Natural killer cell (primary cell): ENCODE data around the gene HYOU1. TPM values are rescaled to one million over a fixed set of nuclear protein-coding genes. Genes with fewer than 3 reads are reported as not detected.
A peak's percentile ranks its signal among the peaks of the same experiment; 100 is the strongest.

Experiments used
- ATAC-seq, 3 donors: fragments of 150-1000 bp in 2 of 3; fragments of 200-7000 bp in 1 of 3; cut with Tn5 transposase; 1 replicate in 1 of 3; 2 replicates in 2 of 3; pipeline ENCODE4 v1.10.0; 2021; ENCODE audit warnings: mild to moderate bottlenecking in 2 of 3, moderate library complexity in 2 of 3
- DNase-seq, 2 donors: peaks; one replicate each; pipeline versions ENCODE4 v3.0.0 to v3.0.0-alpha.2; 2013 to 2021; ENCODE audit warnings: mixed read lengths in 1 of 2
- H3K27ac ChIP-seq: one replicate; pipeline ENCODE4 v1.5.1; 2013; ENCODE audit warnings: mild to moderate bottlenecking, low read length
- H3K27me3 ChIP-seq: one replicate; pipeline ENCODE4 v1.6.1; 2013; ENCODE audit warnings: low read length; ENCODE audit not compliant: control insufficient read depth, insufficient read depth
- H3K36me3 ChIP-seq: one replicate; pipeline ENCODE4 v1.6.1; 2013; ENCODE audit warnings: low read length; ENCODE audit not compliant: control insufficient read depth, insufficient read depth
- H3K4me1 ChIP-seq: one replicate; pipeline ENCODE4 v1.6.1; 2013; ENCODE audit warnings: low read length; ENCODE audit not compliant: control insufficient read depth, insufficient read depth
- H3K4me3 ChIP-seq: one replicate; pipeline ENCODE4 v1.5.1; 2013; ENCODE audit warnings: low read length
- H3K9me3 ChIP-seq: one replicate; pipeline ENCODE4 v1.6.1; 2013; ENCODE audit warnings: low read length; ENCODE audit not compliant: control insufficient read depth, insufficient read depth
- H3K27ac Mint-ChIP-seq, 2 donors: one replicate each; pipeline ENCODE4 v1.8.0; 2022; ENCODE audit warnings: mild to moderate bottlenecking in 2 of 2, mixed read lengths in 2 of 2, moderate library complexity in 1 of 2
- H3K27me3 Mint-ChIP-seq, 2 donors: one replicate each; pipeline ENCODE4 v1.8.0; 2022; ENCODE audit warnings: low read depth in 2 of 2, mixed read lengths in 2 of 2
- H3K36me3 Mint-ChIP-seq: one replicate; pipeline ENCODE4 v1.8.0; 2022; ENCODE audit warnings: mixed read lengths
- H3K4me1 Mint-ChIP-seq, 2 donors: one replicate each; pipeline ENCODE4 v1.8.0; 2022; ENCODE audit warnings: mixed read lengths in 2 of 2
- H3K4me3 Mint-ChIP-seq: one replicate; pipeline ENCODE4 v1.8.0; 2022; ENCODE audit warnings: mild to moderate bottlenecking, moderate library complexity, mixed read lengths
- H3K9me3 Mint-ChIP-seq, 2 donors: one replicate each; pipeline ENCODE4 v1.8.0; 2022; ENCODE audit warnings: mixed read lengths in 2 of 2
- WGBS: methylation state at CpG from one replicate; pipeline ENCODE4 v1.1.7; 2013; ENCODE audit warnings: missing lambda C conversion rate; ENCODE audit not compliant: insufficient coverage; 5-methylcytosine and 5-hydroxymethylcytosine counted together
- intact Hi-C: fragments of 100-400 bp; cut with micrococcal nuclease; formaldehyde crosslinking; loops from one replicate; pipeline ENCODE4 v1.14.2; 2022
- total RNA-seq, 4 donors: library from RNA; stranded (reverse); fragments of 120-200 nt in 1 of 4; gene quantifications; one replicate each; pipeline versions ENCODE4 v1.2.3 to v1.2.4, GENCODE V29; 2013 to 2022
- TF ChIP-seq, protein P1 (sequence below): fragments of 200-600 bp; IDR thresholded peaks from one replicate; pipeline ENCODE4 v1.8.0; 2022; ENCODE audit warnings: antibody characterized with exemption

The HYOU1 gene
- total RNA-seq, 3 donors from 2014 or later (not counting 1 experiment from before 2014, with no cell fraction given), result 114 to 146 (median 123) TPM

DNA sequence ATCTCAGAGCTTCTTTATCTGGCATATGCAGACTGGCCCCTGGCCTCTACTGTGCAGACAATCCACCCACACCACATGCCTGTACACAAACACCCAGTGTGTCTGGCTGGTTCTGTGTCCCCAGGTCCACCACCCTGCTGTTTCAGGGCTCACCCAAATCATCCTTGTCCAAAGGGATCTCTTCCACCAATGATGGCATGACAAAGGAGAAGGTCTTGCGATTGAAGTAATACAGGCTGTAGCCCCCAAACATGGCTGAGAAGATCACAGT is 28.0 kb downstream of the HYOU1 start:
- no peak for DNase-seq
- intact Hi-C loops, result no loop called here
- no peaks in the 10 kb centered on the region for H3K9me3 ChIP-seq
- Mint-ChIP-seq H3K9me3 (no peaks in the 10 kb centered on the region), H3K4me1 (peaks cover 6 to 21% of the 10 kb centered on the region in 2 donors), H3K4me3 (peak overlapping the region; percentile 9), H3K36me3 (no peaks in the 10 kb centered on the region), H3K27me3 (no peaks in the 10 kb centered on the region), H3K27ac (peak overlapping the region in 1 of 2 donors; percentile 85)
- no peak overlapping the region for H3K27ac ChIP-seq
- peaks cover 18% of the 10 kb centered on the region for H3K36me3 ChIP-seq
- no peak for ATAC-seq
- no peaks in the 10 kb centered on the region for H3K27me3 ChIP-seq
- peaks cover 13% of the 10 kb centered on the region for H3K4me1 ChIP-seq
- WGBS, result 100% methylated on average over 1 of the region's 1 CpG
- TF ChIP-seq, protein P1, sequence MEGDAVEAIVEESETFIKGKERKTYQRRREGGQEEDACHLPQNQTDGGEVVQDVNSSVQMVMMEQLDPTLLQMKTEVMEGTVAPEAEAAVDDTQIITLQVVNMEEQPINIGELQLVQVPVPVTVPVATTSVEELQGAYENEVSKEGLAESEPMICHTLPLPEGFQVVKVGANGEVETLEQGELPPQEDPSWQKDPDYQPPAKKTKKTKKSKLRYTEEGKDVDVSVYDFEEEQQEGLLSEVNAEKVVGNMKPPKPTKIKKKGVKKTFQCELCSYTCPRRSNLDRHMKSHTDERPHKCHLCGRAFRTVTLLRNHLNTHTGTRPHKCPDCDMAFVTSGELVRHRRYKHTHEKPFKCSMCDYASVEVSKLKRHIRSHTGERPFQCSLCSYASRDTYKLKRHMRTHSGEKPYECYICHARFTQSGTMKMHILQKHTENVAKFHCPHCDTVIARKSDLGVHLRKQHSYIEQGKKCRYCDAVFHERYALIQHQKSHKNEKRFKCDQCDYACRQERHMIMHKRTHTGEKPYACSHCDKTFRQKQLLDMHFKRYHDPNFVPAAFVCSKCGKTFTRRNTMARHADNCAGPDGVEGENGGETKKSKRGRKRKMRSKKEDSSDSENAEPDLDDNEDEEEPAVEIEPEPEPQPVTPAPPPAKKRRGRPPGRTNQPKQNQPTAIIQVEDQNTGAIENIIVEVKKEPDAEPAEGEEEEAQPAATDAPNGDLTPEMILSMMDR, result no peak
- H3K4me3 ChIP-seq, result no peak overlapping the region

DNA sequence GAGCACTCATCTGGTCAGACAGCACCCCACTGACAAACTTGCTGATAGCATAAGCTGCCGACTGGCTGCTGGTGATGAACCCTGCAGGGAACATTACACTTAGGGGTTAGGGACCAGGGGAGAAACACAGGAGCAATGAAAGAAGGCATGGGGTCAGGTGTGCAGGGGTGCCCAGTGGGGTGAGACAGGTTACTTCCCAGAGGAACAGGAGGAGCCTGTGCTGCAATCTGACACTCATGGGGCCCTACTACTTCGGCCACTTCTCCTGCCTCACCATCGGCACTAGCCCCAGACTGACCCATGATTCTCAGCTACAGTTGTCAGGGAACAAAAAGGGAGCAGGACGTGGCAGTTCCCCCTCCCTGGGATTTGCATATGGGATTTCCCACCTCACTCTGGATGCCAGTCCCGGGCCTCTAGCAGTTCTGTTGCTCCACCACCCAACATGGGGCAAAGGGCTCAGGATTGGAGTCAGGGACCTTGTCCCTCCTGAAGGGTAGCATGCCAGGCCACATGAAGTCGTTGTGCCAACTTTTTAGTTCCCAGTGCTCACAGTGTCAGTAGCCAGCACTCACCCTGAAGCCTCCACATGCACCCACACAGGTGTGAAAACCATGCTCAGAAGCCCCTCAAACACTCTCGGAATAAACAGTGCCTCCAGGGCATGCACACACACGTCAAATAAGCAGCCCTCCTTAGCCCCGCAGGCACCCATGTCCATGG is 28.5 kb downstream of the HYOU1 start:
- Mint-ChIP-seq H3K9me3 (no peaks in the 10 kb centered on the region), H3K27ac (peak overlapping the region in 1 of 2 donors; percentile 85), H3K4me1 (peaks cover 6 to 21% of the 10 kb centered on the region in 2 donors), H3K27me3 (no peaks in the 10 kb centered on the region), H3K4me3 (peak overlapping the region; percentile 9), H3K36me3 (peaks cover 4% of the 10 kb centered on the region)
- TF ChIP-seq, protein P1, result no peak
- ATAC-seq (no peak), DNase-seq (no peak)
- Histone ChIP-seq H3K36me3 (peaks cover 23% of the 10 kb centered on the region), H3K27me3 (no peaks in the 10 kb centered on the region), H3K27ac (no peak overlapping the region), H3K9me3 (no peaks in the 10 kb centered on the region), H3K4me1 (peaks cover 13% of the 10 kb centered on the region), H3K4me3 (no peak overlapping the region)
- 94% methylated on average over 9 of the region's 9 CpGs for WGBS
- intact Hi-C loops, result no loop called here

DNA sequence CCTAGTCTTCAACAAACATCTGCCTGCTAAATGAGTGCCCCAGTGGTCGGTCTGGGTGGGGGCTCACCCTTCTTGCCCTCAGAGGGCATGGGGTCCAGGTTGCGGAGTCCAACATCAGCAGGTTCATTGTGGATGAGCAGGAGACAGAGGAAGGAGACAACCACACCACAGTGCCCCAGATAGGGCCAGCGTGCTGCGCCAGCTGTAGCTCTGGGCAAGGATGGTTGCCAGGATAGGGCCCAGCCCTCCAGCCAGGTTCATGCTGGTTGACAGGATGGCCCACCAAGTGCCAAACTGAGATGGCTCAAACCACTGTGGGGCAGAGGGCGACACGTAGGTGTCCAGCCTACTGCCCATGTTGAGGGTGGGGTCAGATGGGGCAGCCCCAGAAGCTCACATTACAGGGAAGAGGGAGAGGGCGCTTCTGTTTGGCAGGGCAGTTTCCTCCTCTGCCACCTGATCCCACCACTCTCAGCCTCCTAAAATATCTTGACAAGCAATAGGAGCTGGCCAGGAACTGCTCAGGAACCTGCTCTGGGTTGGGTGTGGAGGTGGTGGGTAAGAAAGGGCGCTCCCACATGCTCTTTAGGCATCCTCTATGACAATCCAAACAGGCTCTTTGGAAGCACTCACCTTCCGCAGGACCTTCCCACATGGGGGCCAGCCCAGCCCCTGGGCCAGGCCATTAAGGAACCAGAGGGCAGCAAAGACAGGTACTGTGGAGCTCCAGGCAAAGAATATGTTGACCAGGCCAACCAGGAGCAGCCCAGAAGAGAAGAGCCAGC is 29.3 kb downstream of the HYOU1 start:
- intact Hi-C loops, result no loop called here
- H3K4me1 ChIP-seq, result peaks cover 13% of the 10 kb centered on the region
- H3K36me3 ChIP-seq, result peaks cover 31% of the 10 kb centered on the region
- H3K27ac ChIP-seq, result no peak overlapping the region
- H3K4me1 Mint-ChIP-seq, result peaks cover 6 to 21% of the 10 kb centered on the region in 2 donors
- no peaks in the 10 kb centered on the region for H3K9me3 ChIP-seq
- no peaks in the 10 kb centered on the region for H3K27me3 Mint-ChIP-seq
- H3K27ac Mint-ChIP-seq, result no peak overlapping the region
- peaks cover 8% of the 10 kb centered on the region for H3K36me3 Mint-ChIP-seq
- no peaks in the 10 kb centered on the region for H3K9me3 Mint-ChIP-seq
- no peak for DNase-seq
- no peaks in the 10 kb centered on the region for H3K27me3 ChIP-seq
- ATAC-seq, result no peak
- TF ChIP-seq, protein P1, result no peak
- WGBS, result 98% methylated on average over 8 of the region's 9 CpGs
- H3K4me3 ChIP-seq, result no peak overlapping the region
- no peak overlapping the region for H3K4me3 Mint-ChIP-seq
